ENCODE results near the gene GMCL1. TPM values are rescaled to one million over a fixed set of nuclear protein-coding genes. Genes with fewer than 3 reads are reported as not detected.

Gene GMCL1
- total and polyA plus RNA-seq, 2 of the 13 experiments (the other 11 are each of a cell fraction or from before 2014, with no cell fraction given): 18.7 to 24.0 TPM

DNA sequence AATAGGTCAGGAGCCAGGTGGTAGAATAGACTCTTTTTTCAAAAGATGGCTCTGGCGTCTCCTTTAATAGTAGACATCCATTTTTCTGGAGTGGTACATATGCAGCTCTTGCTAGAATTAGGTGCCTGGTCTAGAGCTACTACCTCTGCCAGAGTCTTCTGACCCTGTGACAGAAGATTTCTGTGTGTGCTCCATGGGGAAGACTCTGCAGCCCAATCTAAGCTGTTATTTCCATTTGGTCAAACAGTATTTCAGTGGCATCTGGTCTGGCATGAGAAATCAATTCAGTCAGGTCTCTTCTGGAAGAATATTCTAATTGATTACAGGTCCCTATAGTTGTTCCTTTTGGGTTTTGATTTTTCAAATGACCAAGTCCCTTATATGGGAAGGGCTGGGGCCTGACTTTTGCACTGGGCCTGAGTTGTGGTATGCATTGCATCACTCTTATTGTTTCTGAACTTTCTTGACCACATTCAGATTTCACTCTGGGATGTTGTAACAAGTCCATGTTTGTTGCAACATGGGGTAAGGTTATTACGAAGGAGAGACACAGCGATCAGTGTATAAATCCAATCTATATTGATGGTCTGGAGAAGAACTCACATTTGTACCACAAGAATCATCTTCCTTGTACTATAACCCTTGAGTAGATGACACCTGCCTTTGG lies 97.5 kb downstream of the GMCL1 start (continued):
- TF ChIP-seq, protein P1, sequence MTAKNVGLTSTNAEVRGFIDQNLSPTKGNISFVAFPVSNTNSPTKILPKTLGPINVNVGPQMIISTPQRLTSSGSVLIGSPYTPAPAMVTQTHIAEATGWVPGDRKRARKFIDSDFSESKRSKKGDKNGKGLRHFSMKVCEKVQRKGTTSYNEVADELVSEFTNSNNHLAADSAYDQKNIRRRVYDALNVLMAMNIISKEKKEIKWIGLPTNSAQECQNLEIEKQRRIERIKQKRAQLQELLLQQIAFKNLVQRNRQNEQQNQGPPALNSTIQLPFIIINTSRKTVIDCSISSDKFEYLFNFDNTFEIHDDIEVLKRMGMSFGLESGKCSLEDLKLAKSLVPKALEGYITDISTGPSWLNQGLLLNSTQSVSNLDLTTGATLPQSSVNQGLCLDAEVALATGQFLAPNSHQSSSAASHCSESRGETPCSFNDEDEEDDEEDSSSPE (CRISPR knock-in tag; IDR thresholded peaks at IDR 0.05): peak; percentile 17; the same call in 1 of the 2 replicates
- TF ChIP-seq ZNF10 (CRISPR knock-in tag; IDR thresholded peaks at IDR 0.05; ENCODE audit: borderline replicate concordance, low read depth) (no peak), FLYWCH1 (CRISPR knock-in tag; IDR thresholded peaks at IDR 0.05) (no peak), SSRP1 (CRISPR knock-in tag; IDR thresholded peaks at IDR 0.05) (peak; percentile 63; the same call in 1 of the 2 replicates), NFKBIZ (CRISPR knock-in tag; IDR thresholded peaks at IDR 0.05) (0 out of 2 replicates have a peak, but pooled peaks have one; percentile 79), ZNF781 (CRISPR knock-in tag; IDR thresholded peaks at IDR 0.05; ENCODE audit: borderline replicate concordance, not compliant biosample characterization) (peak; percentile 79), THYN1 (CRISPR knock-in tag; IDR thresholded peaks at IDR 0.05; ENCODE audit: borderline replicate concordance, low read depth) (no peak), ZNF337 (CRISPR knock-in tag; IDR thresholded peaks at IDR 0.05; ENCODE audit: borderline replicate concordance, low read depth) (no peak), RFX1 (IDR thresholded peaks at IDR 0.05) (no peak), ZNF619 (CRISPR knock-in tag; IDR thresholded peaks at IDR 0.05) (no peak), ZNF724P (CRISPR knock-in tag; IDR thresholded peaks at IDR 0.05; ENCODE audit: borderline replicate concordance) (no peak), SMARCC2 (IDR thresholded peaks at IDR 0.05) (no peak), ZBTB7B (CRISPR knock-in tag; IDR thresholded peaks at IDR 0.05) (no peak), ZNF564 (CRISPR knock-in tag; IDR thresholded peaks at IDR 0.05) (no peak), NBN (conservative IDR thresholded peaks at IDR 0.05) (no peak), RELA (CRISPR knock-in tag; IDR thresholded peaks at IDR 0.05) (no peak)
- TF ChIP-seq, protein P2, sequence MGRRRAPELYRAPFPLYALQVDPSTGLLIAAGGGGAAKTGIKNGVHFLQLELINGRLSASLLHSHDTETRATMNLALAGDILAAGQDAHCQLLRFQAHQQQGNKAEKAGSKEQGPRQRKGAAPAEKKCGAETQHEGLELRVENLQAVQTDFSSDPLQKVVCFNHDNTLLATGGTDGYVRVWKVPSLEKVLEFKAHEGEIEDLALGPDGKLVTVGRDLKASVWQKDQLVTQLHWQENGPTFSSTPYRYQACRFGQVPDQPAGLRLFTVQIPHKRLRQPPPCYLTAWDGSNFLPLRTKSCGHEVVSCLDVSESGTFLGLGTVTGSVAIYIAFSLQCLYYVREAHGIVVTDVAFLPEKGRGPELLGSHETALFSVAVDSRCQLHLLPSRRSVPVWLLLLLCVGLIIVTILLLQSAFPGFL (CRISPR knock-in tag; IDR thresholded peaks at IDR 0.05): no peak
- TF ChIP-seq, protein P3, sequence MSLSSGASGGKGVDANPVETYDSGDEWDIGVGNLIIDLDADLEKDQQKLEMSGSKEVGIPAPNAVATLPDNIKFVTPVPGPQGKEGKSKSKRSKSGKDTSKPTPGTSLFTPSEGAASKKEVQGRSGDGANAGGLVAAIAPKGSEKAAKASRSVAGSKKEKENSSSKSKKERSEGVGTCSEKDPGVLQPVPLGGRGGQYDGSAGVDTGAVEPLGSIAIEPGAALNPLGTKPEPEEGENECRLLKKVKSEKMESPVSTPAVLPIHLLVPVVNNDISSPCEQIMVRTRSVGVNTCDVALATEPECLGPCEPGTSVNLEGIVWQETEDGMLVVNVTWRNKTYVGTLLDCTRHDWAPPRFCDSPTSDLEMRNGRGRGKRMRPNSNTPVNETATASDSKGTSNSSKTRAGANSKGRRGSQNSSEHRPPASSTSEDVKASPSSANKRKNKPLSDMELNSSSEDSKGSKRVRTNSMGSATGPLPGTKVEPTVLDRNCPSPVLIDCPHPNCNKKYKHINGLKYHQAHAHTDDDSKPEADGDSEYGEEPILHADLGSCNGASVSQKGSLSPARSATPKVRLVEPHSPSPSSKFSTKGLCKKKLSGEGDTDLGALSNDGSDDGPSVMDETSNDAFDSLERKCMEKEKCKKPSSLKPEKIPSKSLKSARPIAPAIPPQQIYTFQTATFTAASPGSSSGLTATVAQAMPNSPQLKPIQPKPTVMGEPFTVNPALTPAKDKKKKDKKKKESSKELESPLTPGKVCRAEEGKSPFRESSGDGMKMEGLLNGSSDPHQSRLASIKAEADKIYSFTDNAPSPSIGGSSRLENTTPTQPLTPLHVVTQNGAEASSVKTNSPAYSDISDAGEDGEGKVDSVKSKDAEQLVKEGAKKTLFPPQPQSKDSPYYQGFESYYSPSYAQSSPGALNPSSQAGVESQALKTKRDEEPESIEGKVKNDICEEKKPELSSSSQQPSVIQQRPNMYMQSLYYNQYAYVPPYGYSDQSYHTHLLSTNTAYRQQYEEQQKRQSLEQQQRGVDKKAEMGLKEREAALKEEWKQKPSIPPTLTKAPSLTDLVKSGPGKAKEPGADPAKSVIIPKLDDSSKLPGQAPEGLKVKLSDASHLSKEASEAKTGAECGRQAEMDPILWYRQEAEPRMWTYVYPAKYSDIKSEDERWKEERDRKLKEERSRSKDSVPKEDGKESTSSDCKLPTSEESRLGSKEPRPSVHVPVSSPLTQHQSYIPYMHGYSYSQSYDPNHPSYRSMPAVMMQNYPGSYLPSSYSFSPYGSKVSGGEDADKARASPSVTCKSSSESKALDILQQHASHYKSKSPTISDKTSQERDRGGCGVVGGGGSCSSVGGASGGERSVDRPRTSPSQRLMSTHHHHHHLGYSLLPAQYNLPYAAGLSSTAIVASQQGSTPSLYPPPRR (CRISPR knock-in tag; IDR thresholded peaks at IDR 0.05; ENCODE audit: borderline replicate concordance): no peak
- TF ChIP-seq, protein P4, sequence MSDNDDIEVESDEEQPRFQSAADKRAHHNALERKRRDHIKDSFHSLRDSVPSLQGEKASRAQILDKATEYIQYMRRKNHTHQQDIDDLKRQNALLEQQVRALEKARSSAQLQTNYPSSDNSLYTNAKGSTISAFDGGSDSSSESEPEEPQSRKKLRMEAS (IDR thresholded peaks at IDR 0.05): peak; percentile 47; the same call in 1 of the 2 replicates
- TF ChIP-seq, protein P5, sequence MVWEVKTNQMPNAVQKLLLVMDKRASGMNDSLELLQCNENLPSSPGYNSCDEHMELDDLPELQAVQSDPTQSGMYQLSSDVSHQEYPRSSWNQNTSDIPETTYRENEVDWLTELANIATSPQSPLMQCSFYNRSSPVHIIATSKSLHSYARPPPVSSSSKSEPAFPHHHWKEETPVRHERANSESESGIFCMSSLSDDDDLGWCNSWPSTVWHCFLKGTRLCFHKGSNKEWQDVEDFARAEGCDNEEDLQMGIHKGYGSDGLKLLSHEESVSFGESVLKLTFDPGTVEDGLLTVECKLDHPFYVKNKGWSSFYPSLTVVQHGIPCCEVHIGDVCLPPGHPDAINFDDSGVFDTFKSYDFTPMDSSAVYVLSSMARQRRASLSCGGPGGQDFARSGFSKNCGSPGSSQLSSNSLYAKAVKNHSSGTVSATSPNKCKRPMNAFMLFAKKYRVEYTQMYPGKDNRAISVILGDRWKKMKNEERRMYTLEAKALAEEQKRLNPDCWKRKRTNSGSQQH (CRISPR knock-in tag; IDR thresholded peaks at IDR 0.05; ENCODE audit: low read depth): no peak
- TF ChIP-seq, protein P6, sequence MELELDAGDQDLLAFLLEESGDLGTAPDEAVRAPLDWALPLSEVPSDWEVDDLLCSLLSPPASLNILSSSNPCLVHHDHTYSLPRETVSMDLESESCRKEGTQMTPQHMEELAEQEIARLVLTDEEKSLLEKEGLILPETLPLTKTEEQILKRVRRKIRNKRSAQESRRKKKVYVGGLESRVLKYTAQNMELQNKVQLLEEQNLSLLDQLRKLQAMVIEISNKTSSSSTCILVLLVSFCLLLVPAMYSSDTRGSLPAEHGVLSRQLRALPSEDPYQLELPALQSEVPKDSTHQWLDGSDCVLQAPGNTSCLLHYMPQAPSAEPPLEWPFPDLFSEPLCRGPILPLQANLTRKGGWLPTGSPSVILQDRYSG (CRISPR knock-in tag; IDR thresholded peaks at IDR 0.05): no peak
